ENCODE results near the gene CPXM2.

DNA sequence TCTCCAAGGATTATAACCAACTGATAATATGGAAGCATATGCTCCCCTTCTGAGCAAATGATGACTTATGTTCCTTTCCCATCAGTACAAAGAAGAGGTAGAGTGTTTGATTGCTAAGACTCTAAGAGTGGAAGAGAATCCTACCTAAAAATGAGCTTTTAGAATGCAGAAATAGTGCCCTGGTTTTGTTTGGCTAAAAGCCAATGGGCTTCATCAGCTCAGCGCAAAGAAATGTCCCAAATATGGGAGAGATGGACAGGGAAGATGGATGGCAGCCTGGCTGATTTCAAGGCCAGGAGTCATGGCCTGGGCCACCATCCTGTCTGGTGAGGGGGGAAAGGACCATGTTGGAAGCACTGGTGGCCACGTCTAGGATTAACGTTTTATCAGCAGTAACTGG is 165.2 kb downstream of the CPXM2 start:
- TF ChIP-seq CREB1 (IDR thresholded peaks at IDR 0.05; ENCODE audit: low read depth) (no peak), YY1 (IDR thresholded peaks at IDR 0.05; ENCODE audit: low read depth) (no peak), EP300 (IDR thresholded peaks at IDR 0.05; ENCODE audit: borderline replicate concordance) (no peak), RAD21 (IDR thresholded peaks at IDR 0.05; ENCODE audit: low read depth) (no peak), TAF1 (IDR thresholded peaks at IDR 0.05; ENCODE audit: low read depth) (no peak), CEBPB (IDR thresholded peaks at IDR 0.05) (no peak), EGR1 (IDR thresholded peaks at IDR 0.05) (no peak), ZBTB7A (IDR thresholded peaks at IDR 0.05; ENCODE audit: low read depth) (no peak)
- TF ChIP-seq, protein P1, sequence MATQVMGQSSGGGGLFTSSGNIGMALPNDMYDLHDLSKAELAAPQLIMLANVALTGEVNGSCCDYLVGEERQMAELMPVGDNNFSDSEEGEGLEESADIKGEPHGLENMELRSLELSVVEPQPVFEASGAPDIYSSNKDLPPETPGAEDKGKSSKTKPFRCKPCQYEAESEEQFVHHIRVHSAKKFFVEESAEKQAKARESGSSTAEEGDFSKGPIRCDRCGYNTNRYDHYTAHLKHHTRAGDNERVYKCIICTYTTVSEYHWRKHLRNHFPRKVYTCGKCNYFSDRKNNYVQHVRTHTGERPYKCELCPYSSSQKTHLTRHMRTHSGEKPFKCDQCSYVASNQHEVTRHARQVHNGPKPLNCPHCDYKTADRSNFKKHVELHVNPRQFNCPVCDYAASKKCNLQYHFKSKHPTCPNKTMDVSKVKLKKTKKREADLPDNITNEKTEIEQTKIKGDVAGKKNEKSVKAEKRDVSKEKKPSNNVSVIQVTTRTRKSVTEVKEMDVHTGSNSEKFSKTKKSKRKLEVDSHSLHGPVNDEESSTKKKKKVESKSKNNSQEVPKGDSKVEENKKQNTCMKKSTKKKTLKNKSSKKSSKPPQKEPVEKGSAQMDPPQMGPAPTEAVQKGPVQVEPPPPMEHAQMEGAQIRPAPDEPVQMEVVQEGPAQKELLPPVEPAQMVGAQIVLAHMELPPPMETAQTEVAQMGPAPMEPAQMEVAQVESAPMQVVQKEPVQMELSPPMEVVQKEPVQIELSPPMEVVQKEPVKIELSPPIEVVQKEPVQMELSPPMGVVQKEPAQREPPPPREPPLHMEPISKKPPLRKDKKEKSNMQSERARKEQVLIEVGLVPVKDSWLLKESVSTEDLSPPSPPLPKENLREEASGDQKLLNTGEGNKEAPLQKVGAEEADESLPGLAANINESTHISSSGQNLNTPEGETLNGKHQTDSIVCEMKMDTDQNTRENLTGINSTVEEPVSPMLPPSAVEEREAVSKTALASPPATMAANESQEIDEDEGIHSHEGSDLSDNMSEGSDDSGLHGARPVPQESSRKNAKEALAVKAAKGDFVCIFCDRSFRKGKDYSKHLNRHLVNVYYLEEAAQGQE (IDR thresholded peaks at IDR 0.05; ENCODE audit: low read depth): no peak
- TF ChIP-seq, protein P2, sequence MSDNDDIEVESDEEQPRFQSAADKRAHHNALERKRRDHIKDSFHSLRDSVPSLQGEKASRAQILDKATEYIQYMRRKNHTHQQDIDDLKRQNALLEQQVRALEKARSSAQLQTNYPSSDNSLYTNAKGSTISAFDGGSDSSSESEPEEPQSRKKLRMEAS (IDR thresholded peaks at IDR 0.05): no peak

Data from Ishikawa (cell line).